GM18526 (cell line): ENCODE measurements around the gene MAPK14.

Source experiments
- POLR2A ChIP-seq: IDR thresholded peaks from 3 replicates; pipeline ENCODE4 v1.6.1; 2011; ENCODE audit not compliant: insufficient read length; ENCODE audit errors: extremely low read depth

MAPK14 gene

DNA sequence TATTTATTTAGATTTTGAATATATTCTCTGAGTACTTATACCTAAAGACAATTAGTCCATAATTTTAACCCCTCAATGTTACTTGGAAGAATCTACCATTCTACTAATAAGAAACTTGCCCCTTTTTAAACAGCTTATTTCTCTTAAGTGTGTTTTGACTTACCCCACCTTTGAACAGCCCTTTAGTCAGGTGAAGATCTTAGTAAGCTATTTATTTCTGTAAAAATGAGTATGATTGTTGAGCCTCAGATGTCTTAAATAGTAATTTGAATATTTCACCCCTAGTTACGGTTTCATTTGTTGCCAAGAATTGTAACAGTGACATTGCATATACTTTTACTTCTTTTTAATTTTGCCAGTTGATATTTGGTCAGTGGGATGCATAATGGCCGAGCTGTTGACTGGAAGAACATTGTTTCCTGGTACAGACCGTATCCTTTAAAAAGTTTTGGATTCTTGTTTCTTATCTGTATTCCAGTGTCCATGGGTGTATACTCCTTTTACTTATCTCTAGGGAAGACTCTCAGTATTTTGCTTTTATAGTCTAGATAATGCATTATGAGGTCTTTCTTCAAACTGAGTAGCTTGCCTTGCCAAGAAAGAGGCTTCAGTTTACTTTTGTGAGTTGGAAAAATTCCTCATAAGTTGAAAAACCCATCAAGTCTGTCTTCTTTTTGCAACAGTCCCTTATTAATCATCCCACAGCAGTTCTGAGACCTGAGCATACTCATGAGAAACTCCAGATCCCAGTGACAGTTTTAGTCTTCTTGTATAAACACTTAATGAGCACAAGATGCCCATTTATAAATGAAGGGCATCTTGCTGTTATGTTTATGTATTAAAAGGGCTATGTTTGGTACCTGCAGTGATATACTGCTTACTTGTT lies 48.8 kb downstream of the MAPK14 start:
- no peak for TF ChIP-seq POLR2A

DNA sequence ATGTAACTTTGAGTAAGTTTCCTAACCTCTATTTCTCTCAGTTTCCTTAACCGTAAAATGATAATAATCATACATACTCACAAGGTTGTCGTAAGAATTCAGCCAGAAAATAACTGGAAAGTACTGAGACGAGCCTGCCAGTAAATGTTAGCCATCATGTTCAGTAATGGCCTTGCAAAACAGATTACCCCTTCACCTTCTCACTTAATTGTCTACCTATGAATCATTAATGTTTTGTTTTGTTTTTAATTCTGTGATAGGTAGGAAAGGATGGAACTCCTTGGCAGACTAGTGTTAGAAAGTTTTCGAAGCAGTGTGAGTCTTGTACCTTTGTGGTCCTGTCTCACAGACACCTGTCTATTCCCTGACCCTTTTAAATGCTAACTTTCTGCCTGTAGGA lies 50.6 kb downstream of the MAPK14 start:
- no peak for TF ChIP-seq POLR2A

DNA sequence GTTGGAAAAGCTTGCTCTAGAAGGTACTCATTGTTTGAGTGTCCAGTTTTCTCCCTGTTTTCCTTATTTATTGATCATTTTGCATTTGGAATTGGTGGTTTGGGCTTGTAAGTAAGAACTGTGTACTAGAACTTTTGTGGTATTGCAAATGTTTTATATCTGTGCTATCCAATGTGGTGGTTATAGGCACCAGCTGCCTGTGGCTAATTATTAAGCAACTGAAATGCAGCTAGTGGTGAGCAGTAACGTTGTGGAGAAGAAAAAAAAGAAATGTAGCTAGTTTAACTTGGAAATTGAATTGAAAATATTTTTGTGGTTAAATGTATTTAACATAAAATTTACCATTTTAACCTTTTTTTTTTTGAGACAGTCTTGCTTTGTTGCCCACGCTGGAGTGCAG lies 52.0 kb downstream of the MAPK14 start:
- TF ChIP-seq POLR2A, result no peak

DNA sequence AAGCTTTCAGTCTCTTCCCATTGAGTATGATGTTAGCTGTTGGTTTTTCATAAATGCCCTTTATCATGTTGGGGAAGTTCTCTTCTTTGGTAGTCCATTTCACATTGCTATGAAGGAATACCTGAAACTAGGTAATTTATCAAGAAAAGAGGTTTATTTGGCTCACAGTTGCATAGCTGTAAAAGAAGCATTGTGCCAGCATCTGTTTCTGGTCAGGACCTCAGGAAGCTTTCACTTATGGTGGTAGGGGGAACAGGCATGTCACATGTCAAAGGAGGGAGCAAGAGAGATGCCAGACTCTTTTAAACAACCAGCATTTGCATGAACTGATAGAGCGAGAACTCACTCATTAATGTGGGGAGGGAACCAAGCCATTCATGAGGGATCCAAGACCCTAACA lies 54.7 kb downstream of the MAPK14 start:
- TF ChIP-seq POLR2A, result no peak

DNA sequence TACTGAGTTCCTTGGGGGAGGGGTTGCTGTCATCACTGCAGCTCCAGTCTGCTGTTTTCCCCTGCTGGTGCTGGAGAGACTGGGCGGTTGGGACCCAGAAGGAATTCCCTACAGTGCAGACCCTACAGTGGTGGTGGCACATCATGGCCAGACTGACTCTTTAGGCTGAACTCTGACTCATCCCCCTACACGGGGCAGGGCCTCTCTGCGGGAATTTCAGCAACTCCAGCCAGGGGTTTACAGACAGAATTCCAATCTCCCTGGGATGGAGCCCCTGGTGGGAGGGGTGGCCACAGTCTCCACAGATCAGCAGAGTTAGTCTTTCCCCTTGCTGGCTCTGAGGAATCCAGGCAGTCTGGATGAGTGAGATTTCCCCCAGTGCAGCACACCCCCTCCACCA lies 55.8 kb downstream of the MAPK14 start:
- no peak for TF ChIP-seq POLR2A

DNA sequence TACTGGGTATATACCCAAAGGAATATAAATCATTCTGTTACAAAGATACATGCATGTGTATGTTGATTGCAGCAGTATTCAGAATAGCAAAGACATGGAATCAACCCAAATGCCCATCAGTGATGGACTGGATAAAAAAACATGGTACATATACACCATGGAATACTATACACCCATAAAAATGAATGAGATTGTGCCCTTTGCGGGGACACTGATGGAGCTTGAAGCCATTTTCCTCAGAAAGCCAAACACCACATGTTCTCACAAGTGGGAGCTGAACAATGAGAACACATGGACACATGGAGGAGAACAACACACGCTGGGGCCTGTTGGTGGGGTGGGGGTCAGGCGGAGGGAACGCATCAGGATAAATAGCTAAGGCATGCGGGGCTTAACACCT lies 61.4 kb downstream of the MAPK14 start:
- TF ChIP-seq POLR2A, result no peak

DNA sequence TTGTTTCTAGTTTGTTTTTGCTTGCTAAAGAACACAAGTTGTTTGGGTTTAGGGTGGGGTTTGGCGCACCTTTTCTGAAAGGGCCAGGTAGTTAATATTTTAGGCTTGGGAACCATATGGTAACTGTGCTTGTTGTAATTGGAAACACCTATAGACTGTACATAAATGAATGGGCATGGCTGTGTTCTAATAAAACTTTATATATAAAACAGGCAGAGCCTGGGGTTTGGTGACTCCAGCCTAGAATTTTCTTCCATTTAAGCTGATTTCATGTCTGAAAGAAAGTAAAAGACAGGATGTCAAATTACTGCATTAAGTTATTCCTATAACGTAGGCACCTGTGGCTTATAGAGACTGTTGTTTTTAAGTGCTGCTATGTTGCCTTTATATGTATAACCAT lies 66.6 kb downstream of the MAPK14 start:
- TF ChIP-seq POLR2A, result no peak

DNA sequence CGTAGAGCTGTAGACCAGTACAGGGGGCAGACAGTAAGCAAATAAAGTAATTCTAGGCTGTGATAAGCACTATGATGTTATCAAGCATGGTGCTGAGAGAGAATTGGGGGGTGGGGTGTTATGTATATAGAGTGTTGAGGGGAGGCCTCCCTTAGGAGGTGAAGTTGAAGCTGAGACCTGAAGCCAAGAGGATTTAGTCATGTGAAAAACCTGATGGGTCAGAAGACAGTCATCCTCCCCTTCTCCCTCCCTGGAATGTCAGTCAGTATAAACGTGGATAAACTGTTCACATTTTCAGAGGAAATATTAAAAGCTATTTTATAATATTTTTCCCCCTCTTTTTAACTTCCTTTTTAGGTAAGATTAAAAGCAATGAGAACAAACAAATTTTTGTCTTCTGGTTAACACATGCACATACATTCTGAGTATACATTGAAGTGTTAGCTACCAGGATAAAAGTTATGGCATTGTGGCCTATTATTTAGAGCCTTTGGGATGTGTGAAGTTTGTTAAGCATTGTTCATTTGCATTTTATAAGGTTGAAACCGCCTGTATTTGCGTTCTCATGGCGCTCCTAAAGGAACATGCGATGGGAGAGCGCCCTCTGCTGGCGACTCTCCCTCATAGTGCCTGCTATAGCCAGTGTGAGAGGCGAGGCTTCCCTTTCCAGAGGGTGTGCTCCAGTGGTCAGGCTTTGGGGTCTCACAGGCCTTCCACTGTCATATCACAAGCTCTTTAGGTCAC lies 67.3 kb downstream of the MAPK14 start:
- TF ChIP-seq POLR2A, result no peak

DNA sequence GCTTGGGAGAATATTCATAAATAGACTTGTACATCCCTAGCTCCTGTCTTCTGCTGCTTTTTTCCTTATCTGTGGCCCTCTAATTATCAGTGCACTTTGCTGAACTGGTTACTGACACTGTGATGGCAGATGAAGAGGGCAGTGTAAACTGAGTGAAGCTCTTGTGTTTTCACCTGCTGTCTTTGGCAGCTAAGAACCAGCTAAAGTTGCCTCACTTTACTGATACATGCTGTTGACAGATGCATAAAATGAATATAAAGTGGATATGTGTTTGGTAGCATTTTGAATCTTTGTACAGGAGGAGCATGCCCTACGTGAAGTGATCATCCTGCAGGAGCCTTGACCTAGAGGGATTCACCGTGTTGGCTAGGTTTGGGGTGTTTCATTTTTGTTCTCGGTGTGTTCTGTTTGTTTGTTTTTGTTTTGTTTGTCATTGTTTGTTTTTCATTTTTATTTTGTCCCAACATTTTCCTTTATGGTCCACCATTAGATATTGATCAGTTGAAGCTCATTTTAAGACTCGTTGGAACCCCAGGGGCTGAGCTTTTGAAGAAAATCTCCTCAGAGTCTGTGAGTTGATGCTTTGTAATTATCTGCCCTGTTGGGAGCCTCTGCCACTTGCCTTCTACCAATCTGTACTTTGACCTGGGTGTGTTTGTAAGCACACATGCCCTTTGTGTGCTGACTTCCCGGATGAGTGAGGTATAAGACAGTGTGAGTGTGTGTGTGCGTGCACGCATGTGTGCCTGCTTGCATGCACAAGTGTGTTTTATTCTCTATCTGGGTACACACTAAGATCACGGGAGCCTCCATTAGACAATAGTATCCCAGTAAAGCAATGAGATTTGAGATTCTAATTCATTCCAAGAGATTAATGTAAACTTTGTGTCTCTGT lies 68.1 kb downstream of the MAPK14 start:
- TF ChIP-seq POLR2A, result no peak

DNA sequence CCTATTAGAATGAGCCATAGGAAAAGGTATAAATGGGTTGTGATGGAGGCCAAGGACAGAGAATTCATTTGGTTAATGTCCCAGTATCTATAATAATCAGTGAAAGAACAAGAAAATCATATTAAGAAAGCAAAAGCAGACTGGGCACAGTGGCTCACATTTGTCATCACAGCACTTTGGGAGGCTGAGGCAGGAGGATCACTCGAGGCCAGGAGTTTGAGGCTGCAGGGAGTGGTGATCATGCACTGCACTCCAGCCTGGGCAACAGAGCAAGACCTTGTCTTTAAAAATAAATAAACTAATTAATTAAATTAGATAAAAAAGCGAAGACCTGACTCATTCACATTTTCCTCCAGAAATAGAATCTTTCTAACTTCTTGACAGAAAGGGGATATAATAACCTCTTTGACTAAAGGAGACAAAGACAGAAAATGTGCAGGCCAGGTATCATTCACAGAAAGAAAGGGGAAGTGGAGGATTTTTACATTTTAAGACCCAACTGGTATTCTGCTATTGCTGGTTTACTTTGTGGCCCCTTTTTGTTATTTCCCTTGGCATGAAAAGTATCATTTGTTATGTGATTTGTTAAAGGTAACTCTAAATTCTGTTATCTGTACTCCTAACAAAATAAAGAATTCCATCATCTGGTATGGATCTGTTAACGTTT lies 70.8 kb downstream of the MAPK14 start:
- no peak for TF ChIP-seq POLR2A

DNA sequence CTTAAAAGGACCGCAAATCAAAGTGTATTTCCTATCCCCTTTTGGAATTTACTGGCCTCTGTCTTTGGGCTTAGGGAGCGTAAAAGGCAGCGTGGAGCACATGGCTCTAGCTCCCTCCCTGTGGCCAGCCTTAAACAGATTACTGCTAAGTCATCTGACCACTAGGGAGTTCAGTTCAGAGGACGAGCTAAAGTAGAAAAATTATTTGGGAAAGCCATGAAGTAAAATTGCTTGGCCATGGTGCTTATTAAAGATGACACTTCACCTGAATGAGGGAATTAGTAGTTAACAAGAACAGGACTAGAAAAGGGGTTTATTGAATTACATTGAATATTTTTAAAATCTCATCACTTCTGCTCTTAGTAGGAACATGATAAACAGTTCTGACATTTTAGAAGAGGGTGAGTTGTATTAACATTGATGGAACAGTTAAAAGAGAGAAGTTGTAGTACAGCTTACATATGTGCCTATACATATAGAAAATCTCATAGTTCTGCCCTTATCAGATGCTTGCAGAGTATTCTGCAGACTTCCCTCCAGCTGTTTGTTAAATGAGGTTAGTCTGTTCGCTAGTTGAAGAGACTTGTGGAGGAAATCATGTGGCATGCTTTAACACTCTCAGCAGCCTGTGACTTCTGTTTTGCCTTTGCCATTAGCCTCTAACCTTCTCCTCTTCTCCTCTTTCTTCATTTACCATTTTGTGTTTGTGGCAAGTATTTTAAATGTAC lies 71.5 kb downstream of the MAPK14 start:
- no peak for TF ChIP-seq POLR2A

DNA sequence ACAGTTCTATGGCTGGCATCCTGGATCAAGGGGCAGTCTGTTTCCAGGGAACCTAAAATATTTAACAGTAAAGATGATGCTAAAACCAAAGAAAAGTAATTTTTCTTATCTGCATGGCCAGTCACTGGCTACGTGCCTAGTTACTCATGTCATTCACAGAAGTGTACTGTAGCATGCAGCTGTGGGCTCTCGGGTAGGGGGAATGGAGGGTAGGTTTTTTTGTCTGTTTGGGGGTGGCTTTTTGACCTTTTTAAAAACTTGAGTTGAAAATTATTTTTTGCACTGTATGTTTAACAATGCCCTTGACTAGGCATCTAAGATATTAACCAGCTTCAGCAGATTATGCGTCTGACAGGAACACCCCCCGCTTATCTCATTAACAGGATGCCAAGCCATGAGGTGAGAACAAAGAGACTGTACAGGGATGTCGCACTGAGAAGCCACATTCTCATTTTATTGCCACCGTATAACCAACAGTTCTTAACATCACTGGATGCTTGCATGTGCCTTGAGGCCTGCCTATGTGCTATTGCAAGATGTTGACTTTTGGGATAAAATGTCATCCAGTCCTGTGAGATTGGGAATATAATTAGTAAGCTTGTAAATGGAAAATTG lies 72.4 kb downstream of the MAPK14 start:
- no peak for TF ChIP-seq POLR2A

DNA sequence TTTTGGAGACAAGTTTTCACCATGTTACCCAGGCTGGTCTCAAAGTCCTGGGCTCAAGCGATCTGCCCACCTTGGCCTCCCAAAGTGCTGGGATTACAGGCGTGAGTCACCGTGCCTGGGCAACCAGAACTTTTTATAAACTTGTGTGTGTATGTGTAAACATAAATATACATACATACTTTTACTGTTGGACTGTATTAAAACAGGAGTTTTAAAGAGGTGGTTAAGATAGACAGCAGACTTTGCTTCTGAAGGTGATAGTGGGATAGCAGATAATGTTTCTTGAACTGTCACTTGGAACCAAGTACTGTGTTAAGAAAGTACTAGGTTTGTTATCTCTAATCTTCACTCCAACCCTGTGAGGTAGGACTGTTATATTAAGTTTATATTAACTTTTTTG lies 74.1 kb downstream of the MAPK14 start:
- TF ChIP-seq POLR2A, result no peak

DNA sequence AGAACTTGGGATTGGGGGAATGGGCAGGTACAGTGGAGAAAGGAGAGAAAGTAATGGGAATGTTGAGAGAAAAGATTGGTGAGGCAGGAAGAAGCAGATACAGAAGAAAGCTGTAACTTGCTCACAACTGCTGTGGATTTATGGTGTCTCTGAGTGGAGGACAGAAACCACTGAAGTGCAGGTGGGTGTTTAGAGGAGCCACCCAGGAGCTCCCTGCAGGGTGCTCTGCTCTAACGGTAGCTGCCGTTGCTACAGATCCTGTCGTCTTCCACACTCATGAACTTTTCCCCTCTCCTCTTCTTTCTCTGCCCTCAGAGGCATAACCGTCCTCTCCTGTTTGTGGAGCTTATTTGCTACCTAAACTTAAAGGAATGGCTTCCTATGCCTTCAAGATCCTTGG lies 75.2 kb downstream of the MAPK14 start:
- no peak for TF ChIP-seq POLR2A
